CD4-positive, alpha-beta T cell treated with Interleukin-15 for 4 hours (primary cell): Measurements from ENCODE around the gene LRMDA.
"Not testable (repeated sequence)": the region's sequence is repeated elsewhere in the genome, so short reads cannot be mapped to it uniquely, and the experiment has no call there.

ENCODE experiments used
- DNase-seq: peaks from one replicate; pipeline ENCODE4 v3.0.0-alpha.2; 2020; ENCODE audit warnings: low spot score

Gene LRMDA

GRCh38 chr10:76126607-76127527 is 695.4 kb downstream of the LRMDA start:
- no peak for DNase-seq

GRCh38 chr10:76127984-76128589 is 696.7 kb downstream of the LRMDA start:
- no peak for DNase-seq

DNA sequence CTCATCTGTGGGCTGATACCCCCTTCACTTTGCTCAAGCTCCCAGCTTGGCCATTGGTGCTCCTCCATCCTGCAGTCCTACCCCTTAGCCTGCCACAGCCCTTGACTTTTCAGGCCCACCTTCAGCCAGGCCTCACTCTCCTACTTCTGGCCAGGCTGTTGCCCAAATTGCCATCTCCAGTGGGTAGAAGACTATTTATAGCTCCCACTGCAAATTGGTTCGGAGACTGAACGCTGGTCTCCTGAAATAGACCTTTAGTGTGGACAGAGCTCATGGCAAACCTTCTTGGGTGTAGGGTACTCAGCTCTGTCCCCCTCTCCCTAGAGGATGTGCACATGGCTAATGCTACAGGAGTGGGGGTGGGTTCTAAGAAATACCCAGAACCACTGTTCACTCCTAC is 697.8 kb downstream of the LRMDA start:
- no peak for DNase-seq

- DNase-seq, result no peak
Measured at GRCh38 chr10:76130892-76131291, 699.5 kb downstream of the LRMDA start.

DNA sequence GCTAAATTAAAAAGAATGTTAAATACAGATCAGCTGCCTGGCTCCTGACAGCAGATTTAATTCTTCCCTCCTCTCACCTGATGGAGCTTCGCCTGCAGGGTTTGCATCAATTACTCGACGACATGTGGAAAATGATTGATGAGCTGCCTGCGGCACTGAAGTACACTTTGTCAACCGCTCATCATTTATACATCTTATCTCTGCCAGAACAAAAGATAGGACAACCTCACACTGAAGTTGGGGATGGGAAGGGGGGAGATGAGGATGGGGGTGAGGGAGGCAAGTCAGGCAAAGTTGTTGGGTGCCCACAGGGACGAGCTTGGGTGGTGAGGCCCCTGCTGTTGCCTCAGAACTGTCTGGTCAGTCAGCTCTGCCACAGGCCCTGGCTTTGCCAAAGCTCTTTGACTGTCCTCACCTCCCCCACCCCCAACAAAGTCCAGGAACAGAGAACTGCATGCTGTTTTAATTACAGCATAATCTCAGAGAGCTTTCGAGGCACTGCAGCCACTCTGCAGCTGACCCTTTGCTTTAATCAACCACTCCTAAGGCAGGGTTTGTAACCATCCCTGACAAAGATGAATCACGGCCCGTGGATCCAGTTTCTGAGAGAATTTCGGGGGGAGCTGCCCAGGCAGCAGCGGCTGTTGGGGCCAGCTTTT is 702.3 kb downstream of the LRMDA start:
- no peak for DNase-seq

GRCh38 chr10:76136961-76137360 is 705.5 kb downstream of the LRMDA start:
- no peak for DNase-seq

DNA sequence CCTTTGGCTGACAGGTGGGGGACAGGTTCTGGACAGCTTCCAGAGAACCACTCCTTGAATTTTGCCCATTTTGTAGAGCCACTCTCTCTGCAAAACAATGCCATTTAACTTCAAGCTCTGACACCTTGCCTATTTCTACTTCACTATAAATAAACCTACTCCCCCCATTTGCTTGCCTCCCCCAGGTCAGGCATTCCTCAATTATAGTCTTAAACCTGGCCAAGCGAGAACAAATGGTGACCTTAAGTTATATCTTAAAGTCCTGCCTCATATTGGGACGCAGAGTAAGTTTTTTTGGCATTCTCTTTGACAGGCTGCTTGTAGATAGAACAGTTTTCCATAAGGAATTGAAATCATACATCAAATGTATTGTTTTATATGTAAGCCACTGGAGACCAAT is 706.9 kb downstream of the LRMDA start:
- no peak for DNase-seq

GRCh38 chr10:76138906-76139305 is 707.5 kb downstream of the LRMDA start:
- DNase-seq, result no peak

- no peak for DNase-seq
Measured at GRCh38 chr10:76139431-76139830, 708.0 kb downstream of the LRMDA start.

- no peak for DNase-seq
Measured at GRCh38 chr10:76141376-76141775, 710.0 kb downstream of the LRMDA start.

- DNase-seq, result not testable (repeated sequence)
Measured at GRCh38 chr10:76148217-76148616, 716.8 kb downstream of the LRMDA start.

DNA sequence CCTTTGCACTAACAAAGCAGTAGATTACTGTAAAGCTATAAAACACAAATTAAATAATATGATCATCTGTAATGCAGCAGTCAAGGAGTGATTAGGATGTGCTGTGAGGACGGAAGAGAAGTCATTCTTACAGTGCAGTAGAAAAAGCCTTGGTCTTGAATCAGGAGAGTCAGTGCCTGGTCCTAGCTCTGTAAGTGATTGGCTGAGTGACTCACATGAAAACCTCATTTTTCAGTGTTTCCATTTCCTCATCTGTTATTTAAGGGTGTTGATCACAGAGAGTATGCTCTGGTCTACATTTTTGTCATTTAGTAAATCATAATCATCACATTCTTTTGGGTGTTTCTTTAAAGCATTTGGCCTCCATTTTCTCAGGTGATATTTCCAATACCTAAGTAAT is 717.8 kb downstream of the LRMDA start:
- DNase-seq, result no peak

GRCh38 chr10:76149602-76150138 is 718.2 kb downstream of the LRMDA start:
- DNase-seq, result no peak

DNA sequence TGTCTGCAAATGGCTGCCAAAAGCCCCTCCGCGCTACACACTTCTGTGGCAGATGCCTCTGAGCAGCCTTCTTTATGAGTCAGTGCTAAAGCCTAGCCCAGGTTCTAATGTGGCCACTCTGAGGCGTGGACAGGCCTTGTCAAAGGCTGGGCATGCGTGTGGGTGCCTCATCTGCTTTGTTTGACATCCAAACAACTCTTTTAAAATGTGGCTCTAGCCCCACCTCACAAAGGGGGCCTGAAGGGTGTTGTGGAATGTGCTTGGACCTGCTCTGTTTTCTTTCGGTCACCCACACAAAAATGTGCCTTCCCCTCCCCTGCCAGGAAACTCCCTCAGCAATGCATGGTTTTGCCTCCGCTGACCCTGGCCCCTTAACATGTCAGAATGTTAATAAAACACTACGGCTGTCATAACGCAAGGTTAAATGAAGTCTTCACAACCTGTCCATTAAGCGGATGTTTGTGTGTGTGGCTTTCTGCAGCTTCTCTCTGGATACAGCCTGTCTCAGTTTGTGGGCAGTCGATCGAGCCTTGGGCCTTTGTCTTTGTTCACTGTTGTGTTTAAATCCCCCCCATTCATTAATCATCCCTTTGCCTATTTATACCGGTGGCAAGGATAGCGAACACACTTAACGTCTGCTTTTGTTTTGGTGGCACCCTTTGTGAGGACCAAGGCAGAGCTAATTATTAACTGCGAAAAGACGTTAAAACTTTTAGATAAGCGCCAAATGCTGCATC is 718.9 kb downstream of the LRMDA start:
- no peak for DNase-seq

DNA sequence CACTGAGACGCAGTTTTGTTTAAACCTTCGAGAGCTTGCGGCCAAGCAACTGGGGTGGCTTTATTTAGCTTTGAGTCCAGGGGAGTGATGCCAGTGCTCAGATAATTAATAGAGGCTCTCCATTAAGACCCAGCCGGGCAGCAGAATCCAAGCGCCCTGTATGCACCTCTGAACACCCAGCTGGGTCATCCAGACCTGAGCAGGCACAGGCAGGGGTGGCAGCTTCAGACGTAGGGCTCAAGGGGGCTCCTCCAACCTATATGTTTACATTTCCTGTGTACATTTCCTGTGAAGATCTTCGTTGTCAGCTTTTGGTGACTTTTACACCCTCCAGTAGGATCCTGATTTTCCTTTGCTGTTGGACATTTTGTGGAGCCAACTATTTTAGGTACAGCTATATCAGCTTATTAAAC is 719.5 kb downstream of the LRMDA start:
- no peak for DNase-seq

DNA sequence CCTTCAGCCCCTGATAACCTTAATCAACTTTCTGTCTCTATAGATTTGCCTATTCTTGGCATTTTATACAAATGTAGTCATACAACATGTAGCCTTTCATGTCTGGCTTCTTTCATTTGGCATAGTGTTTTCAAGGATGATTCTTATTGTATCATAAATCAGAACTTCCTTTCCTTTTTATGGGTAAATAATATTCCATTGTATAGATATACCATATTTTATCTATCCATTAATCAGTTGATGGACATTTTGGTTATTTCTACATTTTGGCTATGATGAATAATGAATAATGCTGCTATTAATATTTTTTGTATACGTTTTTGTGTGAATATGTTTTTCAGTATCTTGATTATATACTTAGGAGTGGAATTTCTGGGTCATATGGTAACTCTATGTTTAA is 720.8 kb downstream of the LRMDA start:
- no peak for DNase-seq

GRCh38 chr10:76155961-76156360 is 724.5 kb downstream of the LRMDA start:
- DNase-seq, result no peak

- DNase-seq, result no peak
Measured at GRCh38 chr10:76160446-76161300, 729.2 kb downstream of the LRMDA start.

DNA sequence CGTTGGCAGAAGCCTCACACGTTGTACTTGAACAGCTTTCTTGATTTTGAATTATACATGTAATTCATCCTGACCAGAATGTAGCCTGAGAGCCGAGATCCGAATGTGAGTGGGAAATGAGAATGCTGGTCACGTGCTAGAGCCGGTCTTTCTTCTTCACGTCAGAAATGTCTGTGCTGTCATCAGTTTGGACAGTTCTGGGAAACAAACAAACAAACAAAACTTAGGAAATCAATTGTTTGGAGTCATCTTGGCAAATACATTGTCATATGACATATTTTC is 729.8 kb downstream of the LRMDA start:
- no peak for DNase-seq

- DNase-seq, result no peak
Measured at GRCh38 chr10:76168437-76168836, 737.0 kb downstream of the LRMDA start.

- DNase-seq, result no peak
Measured at GRCh38 chr10:76169246-76169645, 737.8 kb downstream of the LRMDA start.
